GM19324 (cell line): ENCODE data around the gene SMG6.
A peak's percentile ranks its signal among the peaks of the same experiment; 100 is the strongest.
"Not testable (repeated sequence)": the region's sequence is repeated elsewhere in the genome, so short reads cannot be mapped to it uniquely, and the experiment has no call there.

Experiments used
- ATAC-seq: cut with Tn5 transposase; IDR thresholded peaks from one replicate; pipeline ENCODE4 v1.9.1; 2021; ENCODE audit warnings: mild to moderate bottlenecking, moderate library complexity; ENCODE audit not compliant: unreplicated experiment, low FRiP score

SMG6 gene

DNA sequence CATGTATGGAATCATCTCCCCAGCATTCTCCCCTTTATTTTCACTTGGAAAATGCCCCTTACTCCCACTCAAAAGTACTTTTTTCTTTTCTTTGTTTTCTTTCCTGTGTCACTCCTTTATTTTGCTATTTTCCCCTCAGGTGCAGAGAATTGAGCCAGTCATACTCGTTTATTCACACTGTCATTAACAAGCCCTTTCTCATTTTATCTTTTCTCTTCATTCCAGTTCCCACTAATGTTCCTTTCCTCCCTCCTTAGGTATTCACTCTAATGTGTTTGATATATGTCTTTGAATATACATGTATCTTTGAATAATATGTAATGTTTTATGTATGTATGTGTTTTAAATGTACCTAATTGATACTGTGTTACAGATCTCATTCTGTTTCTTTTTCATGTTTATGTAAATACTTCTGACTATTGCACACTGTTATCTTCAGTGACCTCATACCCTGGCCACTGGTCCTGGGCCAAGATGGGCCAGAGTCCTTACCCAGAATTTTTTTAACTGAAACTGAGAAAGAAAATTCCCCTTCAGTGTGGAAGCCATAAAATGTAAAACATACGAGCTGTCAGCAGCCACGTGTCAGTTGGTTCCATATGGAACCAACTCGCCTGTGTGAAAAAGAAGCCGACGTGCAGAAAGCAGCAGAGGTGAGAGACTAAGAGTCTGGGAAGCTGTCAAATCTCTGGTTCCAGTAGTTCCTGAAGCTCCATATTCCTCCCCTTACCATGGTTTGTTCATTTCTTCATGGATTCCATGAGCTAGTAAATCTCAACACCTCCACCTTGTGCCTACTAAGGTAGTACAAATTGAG lies 6.0 kb upstream of the SMG6 start:
- ATAC-seq: no peak

DNA sequence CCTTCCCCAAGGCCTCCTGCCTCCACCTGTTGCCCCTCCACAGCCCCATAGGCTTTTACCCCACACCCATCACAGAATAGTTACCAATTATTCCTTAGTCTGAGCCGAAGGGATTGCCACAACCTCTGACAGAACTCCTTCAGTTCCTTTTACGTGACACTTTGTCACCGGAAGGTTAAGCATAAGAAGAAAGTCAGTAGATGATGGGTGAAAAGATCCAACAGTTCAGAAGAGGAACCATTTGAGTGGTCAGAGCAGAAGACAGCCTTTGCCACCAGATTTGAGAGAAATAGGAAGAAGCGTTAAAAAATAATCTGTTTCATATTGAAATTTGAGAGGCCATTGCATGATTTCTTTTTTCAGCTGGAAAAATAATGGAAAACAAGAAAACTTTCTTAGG lies 1.3 kb upstream of the SMG6 start:
- no peak for ATAC-seq

DNA sequence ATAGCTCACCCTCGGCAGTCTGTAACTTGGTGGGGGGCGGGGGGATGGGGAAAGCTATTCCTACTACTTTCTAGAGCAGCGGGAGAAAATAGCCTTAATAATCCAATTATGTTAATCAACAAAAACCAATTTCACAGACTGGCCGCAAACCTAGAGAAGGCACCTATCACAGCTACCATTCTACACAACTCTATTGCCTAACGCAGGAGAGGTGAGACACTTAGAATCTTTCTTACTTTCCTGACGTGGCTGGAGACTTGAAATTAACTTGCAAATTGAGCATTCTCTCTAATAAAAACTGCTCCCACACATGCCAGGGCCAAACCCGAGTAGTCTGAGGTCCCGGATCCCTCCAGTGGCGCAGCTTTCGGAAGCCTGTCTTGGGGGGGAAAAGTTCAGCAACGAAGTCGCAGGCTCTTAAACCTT lies 794 bp downstream of the SMG6 start:
- ATAC-seq: no peak

- ATAC-seq: no peak
Measured at GRCh38 chr17:2299756-2300155, 3.8 kb downstream of the SMG6 start.

- ATAC-seq: no peak
Measured at GRCh38 chr17:2299136-2299535, 4.4 kb downstream of the SMG6 start.

GRCh38 chr17:2297023-2297422 lies 6.6 kb downstream of the SMG6 start:
- ATAC-seq: no peak

DNA sequence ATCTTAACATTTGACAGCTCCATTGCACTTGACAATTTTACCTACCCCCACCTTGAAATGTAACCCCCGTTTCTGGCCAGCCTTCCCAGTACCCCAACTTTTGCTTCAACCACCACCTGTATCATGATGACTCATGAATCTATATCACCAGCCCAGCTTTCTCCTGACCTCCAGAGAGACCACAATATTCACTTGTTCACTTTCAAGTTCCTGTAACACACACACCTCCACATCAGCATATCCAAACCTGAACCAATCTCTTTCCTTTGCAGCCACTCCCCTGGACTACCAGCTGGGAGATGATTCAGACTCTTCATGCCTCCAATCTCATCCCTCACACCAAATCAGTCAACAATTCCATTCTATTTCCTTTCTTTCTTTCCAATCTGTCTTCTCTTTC lies 8.0 kb downstream of the SMG6 start:
- ATAC-seq: no peak

DNA sequence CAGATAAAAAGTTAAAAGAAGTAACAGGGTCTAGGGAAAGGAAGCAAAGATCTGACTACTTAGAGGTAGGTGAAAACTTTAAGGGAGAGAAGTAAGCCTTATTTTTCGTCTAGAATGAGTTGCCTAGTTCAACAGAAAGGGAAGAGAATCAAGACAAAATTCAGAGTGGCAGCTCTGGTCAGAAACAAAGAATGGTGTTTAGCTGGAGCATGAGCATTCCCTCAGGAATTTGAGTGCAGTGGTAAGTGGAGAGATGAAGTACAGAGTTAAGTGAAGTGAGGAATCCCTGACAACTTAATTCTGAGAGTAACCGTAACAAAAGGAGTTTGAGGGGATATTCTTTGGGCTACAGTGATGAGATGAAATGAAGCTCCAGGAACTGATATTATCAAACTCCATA lies 11.5 kb downstream of the SMG6 start:
- no peak for ATAC-seq

DNA sequence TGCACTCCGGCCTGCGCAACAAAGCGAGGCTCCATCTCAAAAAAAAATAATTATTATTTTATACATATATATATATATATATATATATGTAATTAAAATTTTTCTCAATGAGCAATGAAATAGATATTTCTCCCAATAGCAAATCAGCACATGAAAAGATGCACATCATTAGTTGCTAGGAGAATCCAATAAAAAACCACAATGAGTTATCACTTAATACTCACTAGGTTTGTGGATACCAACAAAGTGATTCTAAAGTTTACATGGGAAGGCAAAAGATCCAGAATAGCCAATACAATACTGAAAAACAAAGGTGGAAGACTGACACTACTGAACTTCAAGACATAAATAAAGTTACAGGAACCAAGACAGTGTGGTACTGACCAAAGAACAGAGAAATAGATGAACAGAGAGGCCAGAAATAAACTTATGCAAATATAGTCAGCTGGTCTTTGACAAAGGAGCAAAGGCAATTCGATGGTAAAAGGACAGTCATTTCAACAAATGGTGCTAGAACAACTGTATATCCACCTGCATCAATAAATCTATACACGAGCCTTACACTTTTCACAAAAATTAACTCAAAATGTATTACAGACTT lies 13.6 kb downstream of the SMG6 start:
- no peak for ATAC-seq

- no peak for ATAC-seq
Measured at GRCh38 chr17:2283302-2283701, 20.3 kb downstream of the SMG6 start.

GRCh38 chr17:2282297-2282873 lies 21.2 kb downstream of the SMG6 start:
- no peak for ATAC-seq

GRCh38 chr17:2279707-2280106 lies 23.9 kb downstream of the SMG6 start:
- no peak for ATAC-seq

- no peak for ATAC-seq
Measured at GRCh38 chr17:2277429-2278170, 26.0 kb downstream of the SMG6 start.

- no peak for ATAC-seq
Measured at GRCh38 chr17:2275722-2276121, 27.9 kb downstream of the SMG6 start.

DNA sequence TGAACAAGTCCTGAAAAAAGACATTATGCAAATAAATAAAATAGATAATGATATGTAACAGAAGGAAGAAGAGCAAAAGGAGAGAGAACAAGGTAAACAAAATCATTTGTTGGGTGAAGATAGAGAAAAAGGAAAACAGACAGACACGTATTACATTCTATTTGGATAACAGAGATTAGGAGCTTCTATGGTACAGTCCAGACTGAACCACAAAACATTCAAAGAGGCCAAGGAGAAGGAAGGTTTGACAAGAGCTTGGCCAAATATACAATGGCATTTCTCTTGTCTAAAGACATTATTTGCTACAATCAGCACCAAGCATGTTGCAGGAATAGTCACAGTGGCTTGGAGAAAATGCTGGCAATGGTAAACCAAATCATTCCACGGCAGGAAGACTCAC lies 29.2 kb downstream of the SMG6 start:
- ATAC-seq: no peak

DNA sequence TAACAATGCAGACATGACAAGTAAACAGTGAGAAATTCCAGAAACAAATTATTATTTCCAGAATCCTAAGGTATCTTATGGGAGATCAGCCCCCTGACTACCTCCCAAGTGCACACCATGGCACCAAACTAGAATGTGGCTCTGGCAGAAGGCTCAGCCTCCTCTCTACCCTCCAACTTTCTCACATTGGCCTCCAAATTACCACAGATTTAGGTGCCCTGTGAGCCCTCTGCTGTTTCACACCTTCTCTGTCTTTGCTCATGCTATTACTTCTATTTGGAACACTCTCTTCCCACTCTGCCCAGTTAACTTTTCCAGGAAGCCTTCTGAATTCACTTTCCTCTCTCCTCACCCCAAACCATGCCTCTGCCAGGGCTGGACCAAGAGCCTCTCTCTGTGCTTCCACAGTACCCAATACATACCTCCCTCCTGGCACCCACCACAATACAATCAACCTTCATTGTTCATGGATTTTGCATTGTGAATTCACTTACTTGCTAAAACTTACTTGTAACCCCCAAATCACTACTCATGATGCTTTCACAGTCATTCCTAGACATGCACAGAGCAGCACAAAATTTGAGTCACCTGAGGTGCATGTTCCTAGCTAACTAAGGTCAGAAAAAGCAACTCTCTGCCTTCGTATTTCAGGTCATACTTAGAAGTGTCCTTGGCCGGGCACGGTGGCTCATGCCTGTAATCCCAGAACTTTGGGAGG lies 31.4 kb downstream of the SMG6 start:
- ATAC-seq: no peak

GRCh38 chr17:2267354-2267753 lies 36.2 kb downstream of the SMG6 start:
- ATAC-seq: no peak

GRCh38 chr17:2266865-2267228 lies 36.7 kb downstream of the SMG6 start:
- ATAC-seq: no peak

DNA sequence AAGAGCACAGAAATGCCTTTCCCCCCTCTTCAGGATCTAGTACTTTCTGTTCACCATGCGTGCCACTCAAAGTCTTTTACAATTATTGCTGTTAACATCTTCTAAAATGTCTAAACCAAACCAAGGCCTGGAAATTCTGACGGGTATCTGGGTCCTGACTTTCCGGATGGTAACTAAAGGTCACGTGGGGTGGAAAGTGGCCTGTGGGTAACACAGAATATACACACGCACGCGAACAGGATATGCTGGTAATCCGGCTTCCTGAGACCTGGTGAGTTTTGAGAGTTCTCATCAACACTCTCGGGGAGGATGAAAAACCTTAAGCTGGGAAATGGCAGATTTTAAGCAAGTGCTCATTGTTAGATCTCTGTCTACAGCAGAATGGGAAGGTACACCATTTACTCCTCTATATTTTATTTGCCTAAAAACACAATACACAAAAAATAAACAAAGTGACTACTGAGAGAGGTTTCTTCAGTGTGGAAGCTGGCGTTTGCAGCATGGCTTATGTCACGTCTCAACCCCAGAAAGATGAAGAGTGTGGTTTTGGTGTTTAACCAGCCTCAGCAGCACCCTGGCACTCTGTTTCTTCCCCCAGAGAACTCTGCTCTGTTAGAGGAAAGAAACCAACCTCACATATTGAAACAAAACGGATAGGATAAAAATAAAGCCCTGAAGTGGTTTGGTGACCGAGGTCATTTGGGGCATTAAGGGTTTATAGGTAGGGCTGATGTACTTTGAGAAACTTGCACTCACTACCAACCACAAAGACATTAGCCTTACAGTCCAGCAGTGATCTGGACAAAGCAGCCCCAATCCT lies 37.3 kb downstream of the SMG6 start:
- peak; percentile 63 for ATAC-seq

DNA sequence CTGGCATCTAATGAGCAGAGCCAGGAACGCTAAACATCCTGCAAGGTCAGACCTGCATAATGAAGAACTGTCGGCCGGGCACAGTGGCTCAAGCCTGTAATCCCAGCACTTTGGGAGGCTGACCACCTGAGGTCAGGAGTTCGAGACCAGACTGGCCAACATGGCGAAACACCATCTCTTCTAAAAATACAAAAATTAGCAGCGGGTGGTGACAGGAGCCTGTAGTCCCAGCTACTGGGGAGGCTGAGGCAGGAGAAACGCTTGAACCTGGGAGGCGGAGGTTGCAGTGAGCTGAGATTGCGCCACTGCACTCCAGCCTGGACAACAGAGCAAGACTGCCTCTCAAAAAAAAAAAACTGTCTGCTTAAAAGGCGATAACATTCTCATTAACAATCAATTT lies 38.4 kb downstream of the SMG6 start:
- ATAC-seq: not testable (repeated sequence)
